Measurements from ENCODE around the gene NEU2. TPM values are rescaled to one million over a fixed set of nuclear protein-coding genes. Genes with fewer than 3 reads are reported as not detected.

Gene NEU2
- total and polyA plus RNA-seq, 2 of the 13 experiments (the other 11 are each of a cell fraction or from before 2014, with no cell fraction given), result not detected

DNA sequence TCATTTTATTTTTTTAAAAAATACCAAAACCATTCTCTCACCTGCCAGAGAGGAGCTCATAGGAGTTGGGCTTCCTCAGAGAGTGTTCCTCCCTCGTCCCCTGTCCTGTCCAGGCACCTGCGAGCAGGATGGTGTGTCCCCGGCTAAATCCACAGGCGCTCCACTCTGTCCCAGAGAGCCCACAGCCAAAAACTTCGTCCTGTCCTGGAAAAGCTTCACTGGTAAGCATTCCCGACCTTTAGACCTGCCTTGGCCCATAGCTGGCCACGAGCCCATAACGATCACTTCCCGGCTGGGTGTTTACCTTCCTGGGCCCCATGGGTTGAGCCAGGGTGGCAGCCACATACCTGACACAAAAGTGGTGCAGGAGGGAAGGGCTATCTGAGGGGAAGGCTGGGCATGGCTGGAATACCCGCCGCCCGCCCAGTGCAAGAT, 19.4 kb upstream of the NEU2 start, which contains the start of gene NGEF (continued):
- TF ChIP-seq, protein P1, sequence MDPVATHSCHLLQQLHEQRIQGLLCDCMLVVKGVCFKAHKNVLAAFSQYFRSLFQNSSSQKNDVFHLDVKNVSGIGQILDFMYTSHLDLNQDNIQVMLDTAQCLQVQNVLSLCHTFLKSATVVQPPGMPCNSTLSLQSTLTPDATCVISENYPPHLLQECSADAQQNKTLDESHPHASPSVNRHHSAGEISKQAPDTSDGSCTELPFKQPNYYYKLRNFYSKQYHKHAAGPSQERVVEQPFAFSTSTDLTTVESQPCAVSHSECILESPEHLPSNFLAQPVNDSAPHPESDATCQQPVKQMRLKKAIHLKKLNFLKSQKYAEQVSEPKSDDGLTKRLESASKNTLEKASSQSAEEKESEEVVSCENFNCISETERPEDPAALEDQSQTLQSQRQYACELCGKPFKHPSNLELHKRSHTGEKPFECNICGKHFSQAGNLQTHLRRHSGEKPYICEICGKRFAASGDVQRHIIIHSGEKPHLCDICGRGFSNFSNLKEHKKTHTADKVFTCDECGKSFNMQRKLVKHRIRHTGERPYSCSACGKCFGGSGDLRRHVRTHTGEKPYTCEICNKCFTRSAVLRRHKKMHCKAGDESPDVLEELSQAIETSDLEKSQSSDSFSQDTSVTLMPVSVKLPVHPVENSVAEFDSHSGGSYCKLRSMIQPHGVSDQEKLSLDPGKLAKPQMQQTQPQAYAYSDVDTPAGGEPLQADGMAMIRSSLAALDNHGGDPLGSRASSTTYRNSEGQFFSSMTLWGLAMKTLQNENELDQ (CRISPR knock-in tag; IDR thresholded peaks at IDR 0.05; ENCODE audit: borderline replicate concordance), result peak; percentile 87; the same call in 1 of the 2 replicates
- peak; percentile 86 for TF ChIP-seq NFIC (IDR thresholded peaks at IDR 0.05; ENCODE audit: low read length)
- TF ChIP-seq ZNF883 (CRISPR knock-in tag; IDR thresholded peaks at IDR 0.05; ENCODE audit: not compliant biosample characterization), result peak; percentile 55
- TF ChIP-seq ONECUT2 (CRISPR knock-in tag; IDR thresholded peaks at IDR 0.05), result peak; percentile 92
- TF ChIP-seq ELF4 (CRISPR knock-in tag; IDR thresholded peaks at IDR 0.05; ENCODE audit: borderline replicate concordance), result peak; percentile 81; the same call in 1 of the 2 replicates
- TF ChIP-seq, protein P2, sequence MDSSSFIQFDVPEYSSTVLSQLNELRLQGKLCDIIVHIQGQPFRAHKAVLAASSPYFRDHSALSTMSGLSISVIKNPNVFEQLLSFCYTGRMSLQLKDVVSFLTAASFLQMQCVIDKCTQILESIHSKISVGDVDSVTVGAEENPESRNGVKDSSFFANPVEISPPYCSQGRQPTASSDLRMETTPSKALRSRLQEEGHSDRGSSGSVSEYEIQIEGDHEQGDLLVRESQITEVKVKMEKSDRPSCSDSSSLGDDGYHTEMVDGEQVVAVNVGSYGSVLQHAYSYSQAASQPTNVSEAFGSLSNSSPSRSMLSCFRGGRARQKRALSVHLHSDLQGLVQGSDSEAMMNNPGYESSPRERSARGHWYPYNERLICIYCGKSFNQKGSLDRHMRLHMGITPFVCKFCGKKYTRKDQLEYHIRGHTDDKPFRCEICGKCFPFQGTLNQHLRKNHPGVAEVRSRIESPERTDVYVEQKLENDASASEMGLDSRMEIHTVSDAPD (CRISPR knock-in tag; IDR thresholded peaks at IDR 0.05), result peak; percentile 99
- TF ChIP-seq XBP1 (CRISPR knock-in tag; IDR thresholded peaks at IDR 0.05), result no peak
- no peak for TF ChIP-seq RBAK (CRISPR knock-in tag; IDR thresholded peaks at IDR 0.05)
- peak; percentile 55; the same call in 1 of the 2 replicates for TF ChIP-seq SALL2 (CRISPR knock-in tag; IDR thresholded peaks at IDR 0.05)
- 0 out of 2 replicates have a peak, but pooled peaks have one; percentile 27 for TF ChIP-seq NCOA1 (CRISPR knock-in tag; IDR thresholded peaks at IDR 0.05)
- TF ChIP-seq ZFP62 (CRISPR knock-in tag; IDR thresholded peaks at IDR 0.05), result no peak
- TF ChIP-seq TMF1 (CRISPR knock-in tag; IDR thresholded peaks at IDR 0.05; ENCODE audit: low read depth), result no peak
- TF ChIP-seq, protein P3, sequence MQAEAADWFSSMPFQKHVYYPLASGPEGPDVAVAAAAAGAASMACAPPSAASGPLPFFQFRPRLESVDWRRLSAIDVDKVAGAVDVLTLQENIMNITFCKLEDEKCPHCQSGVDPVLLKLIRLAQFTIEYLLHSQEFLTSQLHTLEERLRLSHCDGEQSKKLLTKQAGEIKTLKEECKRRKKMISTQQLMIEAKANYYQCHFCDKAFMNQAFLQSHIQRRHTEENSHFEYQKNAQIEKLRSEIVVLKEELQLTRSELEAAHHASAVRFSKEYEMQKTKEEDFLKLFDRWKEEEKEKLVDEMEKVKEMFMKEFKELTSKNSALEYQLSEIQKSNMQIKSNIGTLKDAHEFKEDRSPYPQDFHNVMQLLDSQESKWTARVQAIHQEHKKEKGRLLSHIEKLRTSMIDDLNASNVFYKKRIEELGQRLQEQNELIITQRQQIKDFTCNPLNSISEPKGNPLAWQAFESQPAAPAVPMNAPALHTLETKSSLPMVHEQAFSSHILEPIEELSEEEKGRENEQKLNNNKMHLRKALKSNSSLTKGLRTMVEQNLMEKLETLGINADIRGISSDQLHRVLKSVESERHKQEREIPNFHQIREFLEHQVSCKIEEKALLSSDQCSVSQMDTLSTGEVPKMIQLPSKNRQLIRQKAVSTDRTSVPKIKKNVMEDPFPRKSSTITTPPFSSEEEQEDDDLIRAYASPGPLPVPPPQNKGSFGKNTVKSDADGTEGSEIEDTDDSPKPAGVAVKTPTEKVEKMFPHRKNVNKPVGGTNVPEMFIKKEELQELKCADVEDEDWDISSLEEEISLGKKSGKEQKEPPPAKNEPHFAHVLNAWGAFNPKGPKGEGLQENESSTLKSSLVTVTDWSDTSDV (CRISPR knock-in tag; IDR thresholded peaks at IDR 0.05), result no peak
- TF ChIP-seq KDM5B (CRISPR knock-in tag; IDR thresholded peaks at IDR 0.05; ENCODE audit: borderline replicate concordance), result peak; percentile 56; the same call in 1 of the 2 replicates
- TF ChIP-seq CREM (IDR thresholded peaks at IDR 0.05), result peak; percentile 64; the same call in 1 of the 2 replicates
- no peak for TF ChIP-seq CREM (CRISPR knock-in tag; IDR thresholded peaks at IDR 0.05)
- TF ChIP-seq ZNF317 (CRISPR knock-in tag; IDR thresholded peaks at IDR 0.05), result no peak
- TF ChIP-seq ZNF660 (CRISPR knock-in tag; IDR thresholded peaks at IDR 0.05; ENCODE audit: borderline replicate concordance, low read depth), result no peak
- TF ChIP-seq MTF1 (CRISPR knock-in tag; IDR thresholded peaks at IDR 0.05), result no peak; the same call in 1 of the 2 replicates
- TF ChIP-seq NR2F1 (CRISPR knock-in tag; IDR thresholded peaks at IDR 0.05), result peak; percentile 70 to 72
- TF ChIP-seq, protein P4, sequence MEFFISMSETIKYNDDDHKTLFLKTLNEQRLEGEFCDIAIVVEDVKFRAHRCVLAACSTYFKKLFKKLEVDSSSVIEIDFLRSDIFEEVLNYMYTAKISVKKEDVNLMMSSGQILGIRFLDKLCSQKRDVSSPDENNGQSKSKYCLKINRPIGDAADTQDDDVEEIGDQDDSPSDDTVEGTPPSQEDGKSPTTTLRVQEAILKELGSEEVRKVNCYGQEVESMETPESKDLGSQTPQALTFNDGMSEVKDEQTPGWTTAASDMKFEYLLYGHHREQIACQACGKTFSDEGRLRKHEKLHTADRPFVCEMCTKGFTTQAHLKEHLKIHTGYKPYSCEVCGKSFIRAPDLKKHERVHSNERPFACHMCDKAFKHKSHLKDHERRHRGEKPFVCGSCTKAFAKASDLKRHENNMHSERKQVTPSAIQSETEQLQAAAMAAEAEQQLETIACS (CRISPR knock-in tag; IDR thresholded peaks at IDR 0.05), result no peak
- TF ChIP-seq, protein P5, sequence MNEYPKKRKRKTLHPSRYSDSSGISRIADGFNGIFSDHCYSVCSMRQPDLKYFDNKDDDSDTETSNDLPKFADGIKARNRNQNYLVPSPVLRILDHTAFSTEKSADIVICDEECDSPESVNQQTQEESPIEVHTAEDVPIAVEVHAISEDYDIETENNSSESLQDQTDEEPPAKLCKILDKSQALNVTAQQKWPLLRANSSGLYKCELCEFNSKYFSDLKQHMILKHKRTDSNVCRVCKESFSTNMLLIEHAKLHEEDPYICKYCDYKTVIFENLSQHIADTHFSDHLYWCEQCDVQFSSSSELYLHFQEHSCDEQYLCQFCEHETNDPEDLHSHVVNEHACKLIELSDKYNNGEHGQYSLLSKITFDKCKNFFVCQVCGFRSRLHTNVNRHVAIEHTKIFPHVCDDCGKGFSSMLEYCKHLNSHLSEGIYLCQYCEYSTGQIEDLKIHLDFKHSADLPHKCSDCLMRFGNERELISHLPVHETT (CRISPR knock-in tag; conservative IDR thresholded peaks at IDR 0.05), result no peak; the same call in 1 of the 2 replicates

Measured in HepG2 (cell line).